ENCODE measurements around the gene TPPP. TPM values are rescaled to one million over a fixed set of nuclear protein-coding genes. Genes with fewer than 3 reads are reported as not detected.

TPPP gene
- total and polyA plus RNA-seq, 2 of the 13 experiments (the other 11 are each of a cell fraction or from before 2014, with no cell fraction given): 0.07 TPM; not detected in 1

DNA sequence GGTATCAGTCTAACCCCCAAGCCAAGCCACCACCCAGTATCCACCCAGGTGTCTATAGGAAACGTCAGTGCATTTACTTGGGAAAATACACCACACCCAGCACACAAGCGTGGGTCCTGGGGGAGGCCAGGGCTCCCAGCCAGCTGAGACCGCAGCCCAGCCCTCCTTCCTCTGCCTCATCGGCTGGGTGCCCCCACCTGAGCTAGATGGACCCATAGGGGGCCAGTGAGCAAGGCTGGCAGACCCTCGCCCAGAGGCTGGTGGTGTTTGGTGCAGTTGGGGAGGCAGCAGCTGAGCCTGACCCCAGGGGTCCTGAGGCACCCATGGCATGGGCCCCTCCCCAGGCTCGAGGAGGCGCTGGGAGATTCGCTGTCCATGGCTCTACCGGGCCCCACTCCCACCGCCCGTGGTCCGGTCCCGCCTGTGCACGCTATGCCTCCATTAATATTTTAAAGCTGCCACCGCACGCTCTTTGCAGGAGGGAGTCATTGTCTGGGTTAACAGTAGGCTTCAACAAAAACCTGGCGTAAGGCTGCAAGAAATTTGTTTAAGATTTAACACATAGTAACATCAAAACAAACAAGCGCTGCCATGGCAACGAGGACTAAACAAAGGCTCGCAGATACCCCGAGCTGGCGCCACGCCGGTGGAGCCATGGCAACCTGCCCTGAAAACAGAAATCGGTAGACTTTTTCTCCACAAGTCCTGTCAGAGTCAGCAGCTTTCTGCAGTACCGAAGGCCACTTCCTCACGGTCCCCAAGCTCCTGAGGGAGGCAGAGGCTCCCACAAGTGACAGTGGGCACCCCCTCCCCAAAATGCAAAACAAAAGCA is 20.6 kb downstream of the TPPP start (continued):
- TF ChIP-seq CEBPB (IDR thresholded peaks at IDR 0.05; ENCODE audit: borderline replicate concordance, low read depth, low read length): no peak
- TF ChIP-seq HHEX (CRISPR knock-in tag; IDR thresholded peaks at IDR 0.05): no peak
- TF ChIP-seq FOXA3 (CRISPR knock-in tag; IDR thresholded peaks at IDR 0.05): 0 out of 2 replicates have a peak, but pooled peaks have one; percentile 22
- TF ChIP-seq, protein P1, sequence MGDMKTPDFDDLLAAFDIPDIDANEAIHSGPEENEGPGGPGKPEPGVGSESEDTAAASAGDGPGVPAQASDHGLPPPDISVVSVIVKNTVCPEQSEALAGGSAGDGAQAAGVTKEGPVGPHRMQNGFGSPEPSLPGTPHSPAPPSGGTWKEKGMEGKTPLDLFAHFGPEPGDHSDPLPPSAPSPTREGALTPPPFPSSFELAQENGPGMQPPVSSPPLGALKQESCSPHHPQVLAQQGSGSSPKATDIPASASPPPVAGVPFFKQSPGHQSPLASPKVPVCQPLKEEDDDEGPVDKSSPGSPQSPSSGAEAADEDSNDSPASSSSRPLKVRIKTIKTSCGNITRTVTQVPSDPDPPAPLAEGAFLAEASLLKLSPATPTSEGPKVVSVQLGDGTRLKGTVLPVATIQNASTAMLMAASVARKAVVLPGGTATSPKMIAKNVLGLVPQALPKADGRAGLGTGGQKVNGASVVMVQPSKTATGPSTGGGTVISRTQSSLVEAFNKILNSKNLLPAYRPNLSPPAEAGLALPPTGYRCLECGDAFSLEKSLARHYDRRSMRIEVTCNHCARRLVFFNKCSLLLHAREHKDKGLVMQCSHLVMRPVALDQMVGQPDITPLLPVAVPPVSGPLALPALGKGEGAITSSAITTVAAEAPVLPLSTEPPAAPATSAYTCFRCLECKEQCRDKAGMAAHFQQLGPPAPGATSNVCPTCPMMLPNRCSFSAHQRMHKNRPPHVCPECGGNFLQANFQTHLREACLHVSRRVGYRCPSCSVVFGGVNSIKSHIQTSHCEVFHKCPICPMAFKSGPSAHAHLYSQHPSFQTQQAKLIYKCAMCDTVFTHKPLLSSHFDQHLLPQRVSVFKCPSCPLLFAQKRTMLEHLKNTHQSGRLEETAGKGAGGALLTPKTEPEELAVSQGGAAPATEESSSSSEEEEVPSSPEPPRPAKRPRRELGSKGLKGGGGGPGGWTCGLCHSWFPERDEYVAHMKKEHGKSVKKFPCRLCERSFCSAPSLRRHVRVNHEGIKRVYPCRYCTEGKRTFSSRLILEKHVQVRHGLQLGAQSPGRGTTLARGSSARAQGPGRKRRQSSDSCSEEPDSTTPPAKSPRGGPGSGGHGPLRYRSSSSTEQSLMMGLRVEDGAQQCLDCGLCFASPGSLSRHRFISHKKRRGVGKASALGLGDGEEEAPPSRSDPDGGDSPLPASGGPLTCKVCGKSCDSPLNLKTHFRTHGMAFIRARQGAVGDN (CRISPR knock-in tag; IDR thresholded peaks at IDR 0.05): no peak
- no peak for TF ChIP-seq TBX2 (CRISPR knock-in tag; IDR thresholded peaks at IDR 0.05; ENCODE audit: borderline replicate concordance)
- TF ChIP-seq ZFAT (CRISPR knock-in tag; conservative IDR thresholded peaks at IDR 0.05): no peak
- TF ChIP-seq, protein P2, sequence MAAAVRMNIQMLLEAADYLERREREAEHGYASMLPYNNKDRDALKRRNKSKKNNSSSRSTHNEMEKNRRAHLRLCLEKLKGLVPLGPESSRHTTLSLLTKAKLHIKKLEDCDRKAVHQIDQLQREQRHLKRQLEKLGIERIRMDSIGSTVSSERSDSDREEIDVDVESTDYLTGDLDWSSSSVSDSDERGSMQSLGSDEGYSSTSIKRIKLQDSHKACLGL (CRISPR knock-in tag; IDR thresholded peaks at IDR 0.05): no peak
- TF ChIP-seq SOX5 (CRISPR knock-in tag; IDR thresholded peaks at IDR 0.05; ENCODE audit: borderline replicate concordance): no peak
- TF ChIP-seq CHD2 (IDR thresholded peaks at IDR 0.05; ENCODE audit: low read depth, low read length): 0 out of 2 replicates have a peak, but pooled peaks have one; percentile 28
- TF ChIP-seq, protein P3, sequence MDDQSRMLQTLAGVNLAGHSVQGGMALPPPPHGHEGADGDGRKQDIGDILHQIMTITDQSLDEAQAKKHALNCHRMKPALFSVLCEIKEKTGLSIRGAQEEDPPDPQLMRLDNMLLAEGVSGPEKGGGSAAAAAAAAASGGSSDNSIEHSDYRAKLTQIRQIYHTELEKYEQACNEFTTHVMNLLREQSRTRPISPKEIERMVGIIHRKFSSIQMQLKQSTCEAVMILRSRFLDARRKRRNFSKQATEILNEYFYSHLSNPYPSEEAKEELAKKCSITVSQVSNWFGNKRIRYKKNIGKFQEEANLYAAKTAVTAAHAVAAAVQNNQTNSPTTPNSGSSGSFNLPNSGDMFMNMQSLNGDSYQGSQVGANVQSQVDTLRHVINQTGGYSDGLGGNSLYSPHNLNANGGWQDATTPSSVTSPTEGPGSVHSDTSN (CRISPR knock-in tag; IDR thresholded peaks at IDR 0.05; ENCODE audit: borderline replicate concordance): no peak
- no peak for TF ChIP-seq SRSF9 (IDR thresholded peaks at IDR 0.05; ENCODE audit: borderline replicate concordance, insufficient read depth, low read depth, low read length, poor library complexity, severe bottlenecking)
- TF ChIP-seq, protein P4, sequence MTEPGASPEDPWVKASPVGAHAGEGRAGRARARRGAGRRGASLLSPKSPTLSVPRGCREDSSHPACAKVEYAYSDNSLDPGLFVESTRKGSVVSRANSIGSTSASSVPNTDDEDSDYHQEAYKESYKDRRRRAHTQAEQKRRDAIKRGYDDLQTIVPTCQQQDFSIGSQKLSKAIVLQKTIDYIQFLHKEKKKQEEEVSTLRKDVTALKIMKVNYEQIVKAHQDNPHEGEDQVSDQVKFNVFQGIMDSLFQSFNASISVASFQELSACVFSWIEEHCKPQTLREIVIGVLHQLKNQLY (CRISPR knock-in tag; IDR thresholded peaks at IDR 0.05): no peak
- TF ChIP-seq, protein P5, sequence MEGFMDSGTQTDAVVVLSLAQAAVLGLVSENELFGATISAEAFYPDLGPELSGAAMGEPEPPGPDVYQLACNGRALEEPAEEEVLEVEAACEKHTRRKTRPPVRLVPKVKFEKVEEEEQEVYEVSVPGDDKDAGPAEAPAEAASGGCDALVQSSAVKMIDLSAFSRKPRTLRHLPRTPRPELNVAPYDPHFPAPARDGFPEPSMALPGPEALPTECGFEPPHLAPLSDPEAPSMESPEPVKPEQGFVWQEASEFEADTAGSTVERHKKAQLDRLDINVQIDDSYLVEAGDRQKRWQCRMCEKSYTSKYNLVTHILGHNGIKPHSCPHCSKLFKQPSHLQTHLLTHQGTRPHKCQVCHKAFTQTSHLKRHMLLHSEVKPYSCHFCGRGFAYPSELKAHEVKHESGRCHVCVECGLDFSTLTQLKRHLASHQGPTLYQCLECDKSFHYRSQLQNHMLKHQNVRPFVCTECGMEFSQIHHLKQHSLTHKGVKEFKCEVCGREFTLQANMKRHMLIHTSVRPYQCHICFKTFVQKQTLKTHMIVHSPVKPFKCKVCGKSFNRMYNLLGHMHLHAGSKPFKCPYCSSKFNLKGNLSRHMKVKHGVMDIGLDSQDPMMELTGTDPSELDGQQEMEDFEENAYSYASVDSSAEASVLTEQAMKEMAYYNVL (CRISPR knock-in tag; IDR thresholded peaks at IDR 0.05; ENCODE audit: borderline replicate concordance): no peak
- TF ChIP-seq TOPORS (CRISPR knock-in tag; IDR thresholded peaks at IDR 0.05): no peak
- TF ChIP-seq, protein P6, sequence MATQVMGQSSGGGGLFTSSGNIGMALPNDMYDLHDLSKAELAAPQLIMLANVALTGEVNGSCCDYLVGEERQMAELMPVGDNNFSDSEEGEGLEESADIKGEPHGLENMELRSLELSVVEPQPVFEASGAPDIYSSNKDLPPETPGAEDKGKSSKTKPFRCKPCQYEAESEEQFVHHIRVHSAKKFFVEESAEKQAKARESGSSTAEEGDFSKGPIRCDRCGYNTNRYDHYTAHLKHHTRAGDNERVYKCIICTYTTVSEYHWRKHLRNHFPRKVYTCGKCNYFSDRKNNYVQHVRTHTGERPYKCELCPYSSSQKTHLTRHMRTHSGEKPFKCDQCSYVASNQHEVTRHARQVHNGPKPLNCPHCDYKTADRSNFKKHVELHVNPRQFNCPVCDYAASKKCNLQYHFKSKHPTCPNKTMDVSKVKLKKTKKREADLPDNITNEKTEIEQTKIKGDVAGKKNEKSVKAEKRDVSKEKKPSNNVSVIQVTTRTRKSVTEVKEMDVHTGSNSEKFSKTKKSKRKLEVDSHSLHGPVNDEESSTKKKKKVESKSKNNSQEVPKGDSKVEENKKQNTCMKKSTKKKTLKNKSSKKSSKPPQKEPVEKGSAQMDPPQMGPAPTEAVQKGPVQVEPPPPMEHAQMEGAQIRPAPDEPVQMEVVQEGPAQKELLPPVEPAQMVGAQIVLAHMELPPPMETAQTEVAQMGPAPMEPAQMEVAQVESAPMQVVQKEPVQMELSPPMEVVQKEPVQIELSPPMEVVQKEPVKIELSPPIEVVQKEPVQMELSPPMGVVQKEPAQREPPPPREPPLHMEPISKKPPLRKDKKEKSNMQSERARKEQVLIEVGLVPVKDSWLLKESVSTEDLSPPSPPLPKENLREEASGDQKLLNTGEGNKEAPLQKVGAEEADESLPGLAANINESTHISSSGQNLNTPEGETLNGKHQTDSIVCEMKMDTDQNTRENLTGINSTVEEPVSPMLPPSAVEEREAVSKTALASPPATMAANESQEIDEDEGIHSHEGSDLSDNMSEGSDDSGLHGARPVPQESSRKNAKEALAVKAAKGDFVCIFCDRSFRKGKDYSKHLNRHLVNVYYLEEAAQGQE (IDR thresholded peaks at IDR 0.05; ENCODE audit: borderline replicate concordance in 1 of 2, low read depth in 1 of 2, low read length in 2 of 2): no peak

Data from HepG2 (cell line).